NT2/D1 (cell line): ENCODE measurements around the gene USP12.

Experiments used
- SUZ12 ChIP-seq: IDR thresholded peaks from 2 replicates; pipeline ENCODE4 v1.6.1; 2011; ENCODE audit not compliant: insufficient read length, insufficient read depth; ENCODE audit errors: extremely low read depth
- YY1 ChIP-seq: IDR thresholded peaks from 2 replicates; pipeline ENCODE4 v1.6.1; 2011; ENCODE audit not compliant: insufficient read length, insufficient read depth
- ZNF274 ChIP-seq: IDR thresholded peaks from 2 replicates; pipeline ENCODE4 v1.6.1; 2011; ENCODE audit warnings: mild to moderate bottlenecking, low read depth, low read length

GRCh38 chr13:27024776-27025492 is 146.7 kb downstream of the USP12 start:
- no peak for TF ChIP-seq YY1
- no peak for TF ChIP-seq SUZ12
- no peak for TF ChIP-seq ZNF274
